ENCODE measurements around the gene CDC25B. TPM values are rescaled to one million over a fixed set of nuclear protein-coding genes. Genes with fewer than 3 reads are reported as not detected.

Gene CDC25B
- total and polyA plus RNA-seq, 2 of the 8 experiments (the other 6 are each of a cell fraction or from before 2014, with no cell fraction given) = 21.7 to 31.2 TPM

DNA sequence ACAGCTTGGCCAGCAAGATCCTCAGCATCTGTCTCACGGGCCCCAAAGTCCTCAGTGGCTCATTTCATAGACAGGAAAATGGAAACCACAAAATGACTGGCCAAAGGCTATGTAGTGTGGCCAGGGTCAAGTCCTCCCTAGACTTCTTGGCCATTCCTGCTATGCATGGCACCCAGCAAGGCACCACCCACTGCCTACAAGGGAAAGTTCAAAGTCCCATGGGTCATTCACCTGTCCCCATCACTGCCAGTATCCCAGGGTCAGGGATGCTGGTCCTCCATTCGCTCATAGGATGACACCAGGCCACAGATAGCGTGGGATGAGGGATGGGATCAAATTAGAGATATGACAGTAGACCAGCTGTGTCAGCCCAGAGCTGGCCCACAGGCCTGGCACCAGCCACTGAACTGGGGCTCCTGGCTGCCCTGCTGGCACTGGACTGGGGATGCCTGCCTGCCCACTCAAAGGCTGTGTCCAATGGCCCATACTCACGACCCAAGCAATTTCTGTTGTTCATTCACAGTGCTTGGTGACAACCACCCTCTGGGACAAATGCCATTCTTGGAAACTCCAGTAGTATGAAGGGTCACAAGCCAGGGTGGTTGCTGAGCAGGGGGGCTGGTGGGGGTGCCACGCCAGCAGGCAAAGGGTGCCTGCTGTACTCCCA lies 40.2 kb upstream of the CDC25B start:
- ChIA-PET CTCF (ENCODE audit: partially characterized antibody) (interaction anchor here (0.5 to 18.6 kb wide), 12 partner anchors 4 to 140 kb away, joined by 3 to 308 read pairs (median 9); partner anchors contain the start of genes ADISSP, AP5S1, HSPA12B and SIGLEC1), POLR2A (ENCODE audit: partially characterized antibody) (interaction anchor here (0.6 to 5.9 kb wide), 5 partner anchors 8 to 97 kb away, joined by 3 to 46 read pairs (median 5); partner anchors contain the start of gene ADISSP)
- no peak overlapping the region for H3K9ac ChIP-seq (replicated peaks in 1 of 4; ENCODE audit: extremely low read depth in 1 of 4, low read depth in 3 of 4, low read length in 3 of 4)
- H3K14ac ChIP-seq (ENCODE audit: insufficient read length) = no peak overlapping the region
- H4K8ac ChIP-seq (ENCODE audit: extremely low read depth, insufficient read depth, low read length) = no peak overlapping the region
- no peak overlapping the region for H2BK15ac ChIP-seq (ENCODE audit: low read length)
- 95% methylated on average over 5 of the region's 5 CpGs; no CpG with 5 or more reads in 1 of the 2 experiments for WGBS, 2 experiments (ENCODE audit: extremely low coverage in 1 of 2, insufficient coverage in 1 of 2, insufficient read length in 1 of 2, insufficient replicate concordance in 2 of 2, low coverage in 1 of 2, low lambda C conversion rate in 2 of 2, missing lambda C conversion rate in 1 of 2)
- no peak overlapping the region for H2BK120ac ChIP-seq (replicated peaks; ENCODE audit: low read depth, low read length)
- DNase-seq (ENCODE audit: low read depth in 1 of 2, low spot score in 2 of 2) (no peak), FAIRE-seq (no peak)
- peaks cover 0 to 9% (median 4%) of the 10 kb centered on the region in 4 experiments; a peak in 5 of 7 replicates for H3K27me3 ChIP-seq (replicated peaks in 1 of 4; ENCODE audit: control insufficient read depth in 3 of 4, extremely low read depth in 1 of 4, insufficient read depth in 3 of 4, low read length in 3 of 4)
- no peak overlapping the region for H3K4me2 ChIP-seq (ENCODE audit: insufficient read depth in 1 of 2, low read depth in 2 of 2, low read length in 2 of 2)
- H4K5ac ChIP-seq (ENCODE audit: insufficient read length, low read depth, low read length) = no peak overlapping the region
- H2BK12ac ChIP-seq (ENCODE audit: low read depth, low read length) = no peak overlapping the region
- H3K9me3 ChIP-seq (ENCODE audit: insufficient read depth in 2 of 2, low read depth in 1 of 2, low read length in 1 of 2) = no peaks in the 10 kb centered on the region
- peaks cover 8 to 26% of the 10 kb centered on the region in 2 experiments for H4K20me1 ChIP-seq (replicated peaks in 1 of 2; ENCODE audit: control insufficient read depth in 1 of 2, insufficient read depth in 2 of 2, low read length in 2 of 2)
- peaks cover 0 to 9% (median 2%) of the 10 kb centered on the region in 4 experiments; a peak in 6 of 8 replicates for H3K36me3 ChIP-seq (ENCODE audit: control insufficient read depth in 2 of 4, insufficient read depth in 4 of 4, low read length in 3 of 4)
- no peak overlapping the region for H2AK5ac ChIP-seq (ENCODE audit: low read depth, low read length)
- no peak overlapping the region for H3K23ac ChIP-seq (ENCODE audit: insufficient read length)
- H3K79me1 ChIP-seq (ENCODE audit: low read depth, low read length) = peaks cover 6% of the 10 kb centered on the region
- H2BK5ac ChIP-seq (ENCODE audit: low read depth, low read length) = no peak overlapping the region
- H4K91ac ChIP-seq (replicated peaks; ENCODE audit: insufficient read length, low read length) = no peak overlapping the region
- H2AFZ ChIP-seq (ENCODE audit: low read length) = no peak overlapping the region
- H3K23me2 ChIP-seq (ENCODE audit: low read depth, low read length) = peaks cover 13% of the 10 kb centered on the region; the same call in 1 of the 2 replicates
- no peak overlapping the region for H2BK20ac ChIP-seq (ENCODE audit: low read length)
- no peak overlapping the region for H3K4ac ChIP-seq (replicated peaks; ENCODE audit: insufficient read length, low read depth, low read length)
- H3K56ac ChIP-seq (replicated peaks; ENCODE audit: insufficient read length, low read depth, low read length) = no peak overlapping the region
- H3K18ac ChIP-seq (ENCODE audit: extremely low read depth, low read length) = no peak overlapping the region
- H3K4me1 ChIP-seq (replicated peaks in 1 of 4; ENCODE audit: control insufficient read depth in 3 of 4, insufficient read depth in 4 of 4, low read length in 3 of 4) = peaks cover 0 to 7% (median 0%) of the 10 kb centered on the region in 4 experiments; a peak in 3 of 7 replicates
- peaks cover 0 to 3% of the 10 kb centered on the region in 2 experiments; a peak in 1 of 4 replicates for H3K79me2 ChIP-seq (ENCODE audit: control insufficient read depth in 1 of 2, insufficient read depth in 2 of 2, low read length in 2 of 2)
- no peak overlapping the region for H3K4me3 ChIP-seq (ENCODE audit: extremely low read depth in 1 of 4, insufficient read depth in 2 of 4, low read depth in 3 of 4, low read length in 4 of 4)
- no peak overlapping the region for H3K27ac ChIP-seq (ENCODE audit: low read depth, low read length)
- no peak for TF ChIP-seq SAP30 (IDR thresholded peaks at IDR 0.05; ENCODE audit: insufficient read depth, insufficient replicate concordance, low read length)
- no peak for TF ChIP-seq BRCA1 (IDR thresholded peaks at IDR 0.05; ENCODE audit: low read depth, low read length)
- no peak for TF ChIP-seq SP2 (IDR thresholded peaks at IDR 0.05; ENCODE audit: low read length)
- TF ChIP-seq ATF2 (IDR thresholded peaks at IDR 0.05; ENCODE audit: low read length) = no peak
- TF ChIP-seq EP300 (IDR thresholded peaks at IDR 0.05; ENCODE audit: borderline replicate concordance in 1 of 2, low read depth in 2 of 2, low read length in 2 of 2) = no peak
- no peak for TF ChIP-seq POLR2A (IDR thresholded peaks at IDR 0.05; ENCODE audit: control extremely low read depth in 1 of 2, low read depth in 2 of 2, low read length in 2 of 2)
- no peak for TF ChIP-seq PHF8 (conservative IDR thresholded peaks at IDR 0.05; ENCODE audit: low read depth, low read length)
- no peak for TF ChIP-seq GTF2F1 (IDR thresholded peaks at IDR 0.05; ENCODE audit: borderline replicate concordance, low read depth, low read length)
- no peak for TF ChIP-seq CEBPB (IDR thresholded peaks at IDR 0.05; ENCODE audit: low read depth, low read length)
- no peak for TF ChIP-seq JUND (IDR thresholded peaks at IDR 0.05; ENCODE audit: low read length)

All from H1 (cell line).